Astrocyte (in vitro differentiated cells and primary cell): ENCODE data around the gene TTYH3. TPM values are rescaled to one million over a fixed set of nuclear protein-coding genes. Genes with fewer than 3 reads are reported as not detected.
A peak's percentile ranks its signal among the peaks of the same experiment; 100 is the strongest.

Experiments
- DNase-seq: peaks from one replicate; pipeline ENCODE4 v3.0.0-alpha.2; 2010; ENCODE audit warnings: low read depth
- FAIRE-seq: peaks from 2 replicates; lab custom pipeline; 2011; peaks lifted over from hg19 to GRCh38; lab: Jason Lieb, UNC
- H2AFZ ChIP-seq: 2 replicates; pipeline ENCODE4 v1.6.0; 2012; ENCODE audit warnings: low read depth, low read length, inconsistent platforms
- H3K27ac ChIP-seq: 2 replicates; pipeline ENCODE4 v1.5.1; 2011; ENCODE audit warnings: low read depth, low read length, inconsistent platforms
- H3K27me3 ChIP-seq: 2 replicates; pipeline ENCODE4 v1.6.0; 2011; ENCODE audit warnings: low read length, inconsistent platforms; ENCODE audit not compliant: insufficient read depth
- H3K36me3 ChIP-seq: 2 replicates; pipeline ENCODE4 v1.5.1; 2011; ENCODE audit warnings: low read length, inconsistent platforms; ENCODE audit not compliant: insufficient read depth
- H3K4me1 ChIP-seq: 2 replicates; pipeline ENCODE4 v1.5.1; 2011; ENCODE audit warnings: low read length, inconsistent platforms; ENCODE audit not compliant: insufficient read depth
- H3K4me2 ChIP-seq: 2 replicates; pipeline ENCODE4 v1.6.0; 2012; ENCODE audit warnings: low read length, inconsistent platforms
- H3K4me3 ChIP-seq: 2 replicates; pipeline ENCODE4 v1.5.1; 2011; ENCODE audit warnings: low read depth, mild to moderate bottlenecking, low read length, inconsistent platforms; ENCODE audit not compliant: insufficient read depth
- H3K79me2 ChIP-seq: 2 replicates; pipeline ENCODE4 v1.6.0; 2012; ENCODE audit warnings: mild to moderate bottlenecking, low read length, inconsistent platforms; ENCODE audit not compliant: insufficient read depth
- H3K9ac ChIP-seq: 2 replicates; pipeline ENCODE4 v1.6.0; 2012; ENCODE audit warnings: mild to moderate bottlenecking, low read length, inconsistent platforms
- H3K9me3 ChIP-seq: 2 replicates; pipeline ENCODE4 v1.5.1; 2012; ENCODE audit warnings: low read depth, mild to moderate bottlenecking, low read length, inconsistent platforms; ENCODE audit not compliant: insufficient read depth
- H4K20me1 ChIP-seq: 2 replicates; pipeline ENCODE4 v1.6.0; 2012; ENCODE audit warnings: low read length, inconsistent platforms; ENCODE audit not compliant: insufficient read depth
- H3K27ac Mint-ChIP-seq: one replicate; pipeline ENCODE4 v1.8.0; 2021; ENCODE audit warnings: mild to moderate bottlenecking, mixed read lengths; ENCODE audit not compliant: unreplicated experiment
- H3K27me3 Mint-ChIP-seq: one replicate; pipeline ENCODE4 v1.8.0; 2021; ENCODE audit warnings: low read depth, mixed read lengths; ENCODE audit not compliant: unreplicated experiment
- H3K36me3 Mint-ChIP-seq: one replicate; pipeline ENCODE4 v1.8.0; 2021; ENCODE audit warnings: low read depth, mixed read lengths; ENCODE audit not compliant: unreplicated experiment
- H3K4me1 Mint-ChIP-seq: one replicate; pipeline ENCODE4 v1.8.0; 2021; ENCODE audit warnings: low read depth, mixed read lengths; ENCODE audit not compliant: unreplicated experiment
- H3K4me3 Mint-ChIP-seq: one replicate; pipeline ENCODE4 v1.8.0; 2021; ENCODE audit warnings: mild to moderate bottlenecking, moderate library complexity, mixed read lengths; ENCODE audit not compliant: unreplicated experiment
- H3K9me3 Mint-ChIP-seq: one replicate; pipeline ENCODE4 v1.8.0; 2021; ENCODE audit warnings: mild to moderate bottlenecking, mixed read lengths; ENCODE audit not compliant: unreplicated experiment
- EZH2 ChIP-seq: IDR thresholded peaks from 2 replicates; pipeline ENCODE4 v1.6.1; 2012; ENCODE audit warnings: mild to moderate bottlenecking, low read length, inconsistent platforms; ENCODE audit not compliant: insufficient read depth
- total RNA-seq: library from RNA; stranded (reverse); gene quantifications from 2 replicates; pipeline ENCODE4 v1.2.1, GENCODE V29; 2021
- TF ChIP-seq, protein P1 (sequence below): IDR thresholded peaks from 2 replicates; pipeline ENCODE4 v1.5.1; 2011; ENCODE audit warnings: low read depth, mild to moderate bottlenecking, inconsistent platforms, low read length, moderate library complexity; ENCODE audit not compliant: insufficient read depth

The TTYH3 gene
- total RNA-seq, 1 donor from 2014 or later: 273 TPM

DNA sequence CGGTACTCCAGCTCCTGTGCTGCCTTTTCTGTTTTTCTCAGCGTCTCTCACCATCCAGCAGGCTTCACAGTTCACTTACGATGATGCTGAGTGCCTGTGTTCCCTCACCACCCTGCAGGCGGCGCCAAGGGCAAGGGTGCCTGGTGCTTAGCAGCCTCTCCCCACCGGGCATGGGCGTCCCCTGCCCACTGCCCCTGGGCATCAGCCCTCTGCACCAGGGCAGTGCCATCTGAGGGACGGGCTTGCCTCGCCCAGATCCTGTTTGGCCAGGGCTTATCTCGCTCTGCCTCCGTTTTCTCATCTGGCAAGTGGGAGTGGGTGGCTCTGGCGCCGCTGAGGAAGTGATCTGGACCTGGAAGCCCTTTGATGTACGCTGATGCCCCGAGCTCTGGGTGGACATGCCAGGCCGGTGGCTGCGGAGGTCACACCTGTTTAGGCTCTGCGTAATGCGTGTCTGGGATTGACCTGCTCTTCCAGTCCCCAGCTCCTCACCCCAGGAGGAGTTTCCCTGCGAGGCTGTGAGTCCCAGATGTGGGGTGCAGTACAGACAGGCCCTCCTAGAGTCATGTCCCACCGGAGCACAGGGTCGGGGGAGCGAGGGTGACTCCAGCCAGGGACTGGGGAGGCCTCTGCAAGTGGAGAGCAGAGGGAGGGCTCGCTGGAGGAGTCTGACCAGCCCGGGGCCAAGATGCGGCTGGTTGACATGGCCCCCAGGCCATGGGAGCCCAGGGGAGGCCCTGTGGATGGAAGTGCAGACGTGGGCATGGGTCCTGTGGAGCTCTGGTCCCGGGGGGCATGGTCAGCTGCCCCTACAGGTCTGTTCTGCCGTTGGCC lies 11.8 kb downstream of the TTYH3 start:
- FAIRE-seq: no peak
- Histone ChIP-seq H3K27me3 (no peaks in the 10 kb centered on the region), H3K36me3 (no peaks in the 10 kb centered on the region), H3K4me2 (no peak overlapping the region), H3K4me1 (peaks cover 57% of the 10 kb centered on the region), H3K4me3 (no peak overlapping the region), H3K79me2 (peaks cover 88% of the 10 kb centered on the region), H2AFZ (no peak overlapping the region), H3K9me3 (no peaks in the 10 kb centered on the region), H4K20me1 (peaks cover 78% of the 10 kb centered on the region), H3K27ac (no peak overlapping the region), H3K9ac (no peak overlapping the region)
- H3K27ac Mint-ChIP-seq: no peak overlapping the region
- no peaks in the 10 kb centered on the region for H3K27me3 Mint-ChIP-seq
- no peaks in the 10 kb centered on the region for H3K36me3 Mint-ChIP-seq
- H3K4me1 Mint-ChIP-seq: peaks cover 15% of the 10 kb centered on the region
- H3K4me3 Mint-ChIP-seq: no peak overlapping the region
- TF ChIP-seq, protein P1, sequence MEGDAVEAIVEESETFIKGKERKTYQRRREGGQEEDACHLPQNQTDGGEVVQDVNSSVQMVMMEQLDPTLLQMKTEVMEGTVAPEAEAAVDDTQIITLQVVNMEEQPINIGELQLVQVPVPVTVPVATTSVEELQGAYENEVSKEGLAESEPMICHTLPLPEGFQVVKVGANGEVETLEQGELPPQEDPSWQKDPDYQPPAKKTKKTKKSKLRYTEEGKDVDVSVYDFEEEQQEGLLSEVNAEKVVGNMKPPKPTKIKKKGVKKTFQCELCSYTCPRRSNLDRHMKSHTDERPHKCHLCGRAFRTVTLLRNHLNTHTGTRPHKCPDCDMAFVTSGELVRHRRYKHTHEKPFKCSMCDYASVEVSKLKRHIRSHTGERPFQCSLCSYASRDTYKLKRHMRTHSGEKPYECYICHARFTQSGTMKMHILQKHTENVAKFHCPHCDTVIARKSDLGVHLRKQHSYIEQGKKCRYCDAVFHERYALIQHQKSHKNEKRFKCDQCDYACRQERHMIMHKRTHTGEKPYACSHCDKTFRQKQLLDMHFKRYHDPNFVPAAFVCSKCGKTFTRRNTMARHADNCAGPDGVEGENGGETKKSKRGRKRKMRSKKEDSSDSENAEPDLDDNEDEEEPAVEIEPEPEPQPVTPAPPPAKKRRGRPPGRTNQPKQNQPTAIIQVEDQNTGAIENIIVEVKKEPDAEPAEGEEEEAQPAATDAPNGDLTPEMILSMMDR: no peak
- TF ChIP-seq EZH2: no peak
- no peaks in the 10 kb centered on the region for H3K9me3 Mint-ChIP-seq
- DNase-seq: no peak

DNA sequence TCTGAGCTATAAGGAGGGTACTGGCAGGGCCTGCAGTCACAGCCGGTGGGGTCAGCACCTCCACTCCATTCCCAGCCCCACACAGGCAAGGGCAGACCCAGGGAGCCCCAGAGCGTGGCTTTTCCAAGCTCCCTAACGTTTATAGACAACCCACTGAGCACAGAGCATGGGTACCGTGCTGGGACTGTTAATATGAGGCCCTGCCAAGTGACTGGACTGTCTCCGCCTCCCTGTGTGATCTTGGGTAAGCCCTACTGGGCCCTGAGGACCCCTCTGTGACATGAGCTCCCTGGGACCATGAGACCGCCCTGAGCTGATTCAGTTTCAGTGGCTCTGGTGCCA lies 12.4 kb downstream of the TTYH3 start:
- Histone ChIP-seq H3K4me3 (no peak overlapping the region), H3K4me1 (peaks cover 51% of the 10 kb centered on the region), H4K20me1 (peaks cover 77% of the 10 kb centered on the region), H3K9ac (peak overlapping the region; percentile 60), H3K79me2 (peaks cover 82% of the 10 kb centered on the region), H2AFZ (no peak overlapping the region), H3K9me3 (no peaks in the 10 kb centered on the region), H3K36me3 (no peaks in the 10 kb centered on the region), H3K27ac (no peak overlapping the region), H3K27me3 (no peaks in the 10 kb centered on the region), H3K4me2 (peak overlapping the region; percentile 63)
- TF ChIP-seq EZH2: no peak
- TF ChIP-seq, protein P1: no peak
- no peaks in the 10 kb centered on the region for H3K36me3 Mint-ChIP-seq
- peaks cover 15% of the 10 kb centered on the region for H3K4me1 Mint-ChIP-seq
- no peaks in the 10 kb centered on the region for H3K9me3 Mint-ChIP-seq
- no peak for DNase-seq
- H3K27me3 Mint-ChIP-seq: no peaks in the 10 kb centered on the region
- H3K4me3 Mint-ChIP-seq: no peak overlapping the region
- FAIRE-seq: no peak
- H3K27ac Mint-ChIP-seq: no peak overlapping the region
